ENCODE measurements around the gene C16orf90.

DNA sequence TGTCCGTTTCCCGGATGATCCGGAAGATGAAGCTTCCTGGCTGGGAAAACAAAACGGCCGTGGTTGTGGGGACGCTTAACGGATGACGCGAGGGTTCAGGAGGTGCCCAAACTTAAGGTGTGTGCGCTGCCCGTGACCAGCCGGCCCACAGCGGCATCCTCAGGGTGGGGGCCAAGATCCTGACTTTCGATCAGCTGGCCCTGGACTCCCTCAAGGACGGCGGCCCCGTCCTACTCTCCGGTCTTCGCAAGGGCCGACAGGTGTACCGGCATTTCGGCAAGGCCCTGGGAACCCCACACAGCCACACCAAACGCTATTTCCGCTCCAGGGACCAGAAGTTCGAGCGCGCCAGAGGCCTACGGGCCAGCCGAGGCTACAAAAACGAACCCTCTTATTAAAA is 1.1 kb upstream of the C16orf90 start:
- TF ChIP-seq POLR2AphosphoS5 (IDR thresholded peaks at IDR 0.05; ENCODE audit: low read depth, low read length): no peak
- no peak for TF ChIP-seq GATA2 (CRISPR knock-in tag; IDR thresholded peaks at IDR 0.05)
- no peak for TF ChIP-seq CTCF (IDR thresholded peaks at IDR 0.05)
- TF ChIP-seq YY1 (IDR thresholded peaks at IDR 0.05; ENCODE audit: low read depth): no peak
- no peak for TF ChIP-seq TCF12 (IDR thresholded peaks at IDR 0.05)
- TF ChIP-seq MXI1 (IDR thresholded peaks at IDR 0.05; ENCODE audit: low read depth, low read length): no peak
- TF ChIP-seq EZH2phosphoT487 (IDR thresholded peaks at IDR 0.05; ENCODE audit: borderline replicate concordance, low read depth): no peak
- no peak for TF ChIP-seq RFX5 (IDR thresholded peaks at IDR 0.05; ENCODE audit: low read length)
- no peak for TF ChIP-seq SMC3 (IDR thresholded peaks at IDR 0.05; ENCODE audit: low read depth, low read length)

All from SK-N-SH (cell line).